Brain microvascular endothelial cell (primary cell): Measurements from ENCODE around the gene CXADR.

ENCODE experiments used
- DNase-seq: peaks from one replicate; pipeline ENCODE4 v3.0.0-alpha.2; 2020
- H3K27ac ChIP-seq: fragments of 250-450 bp; sonication (Bioruptor Pico); 2 replicates; pipeline ENCODE4 v1.5.1; 2020; ENCODE audit warnings: mild to moderate bottlenecking, moderate library complexity
- H3K27me3 ChIP-seq: fragments of 250-450 bp; sonication (Bioruptor Pico); replicated peaks from 2 replicates; pipeline ENCODE4 v1.5.1; 2020; ENCODE audit warnings: mild to moderate bottlenecking
- H3K36me3 ChIP-seq: fragments of 250-450 bp; sonication (Bioruptor Pico); replicated peaks from 2 replicates; pipeline ENCODE4 v1.5.1; 2020; ENCODE audit warnings: mild to moderate bottlenecking
- H3K4me3 ChIP-seq: 2 replicates; pipeline ENCODE4 v1.5.1; 2011; ENCODE audit warnings: low read depth, mild to moderate bottlenecking, control low read depth, low read length, moderate library complexity
- CTCF ChIP-seq: IDR thresholded peaks from 2 replicates; pipeline ENCODE4 v1.5.1; 2011; ENCODE audit warnings: low read depth, mild to moderate bottlenecking, moderate library complexity, low read length, control low read depth, inconsistent platforms; ENCODE audit errors: missing control alignments
- in situ Hi-C: cut with HindIII; loops from 2 replicates; pipeline ENCODE4 v1.10.0; 2017; ENCODE audit warnings: low sequenced_read_pairs, low pct_ligation_motif_present

The CXADR gene

GRCh38 chr21:17539743-17540341 lies 27.0 kb downstream of the CXADR start:
- no peaks in the 10 kb centered on the region for H3K27me3 ChIP-seq
- H3K36me3 ChIP-seq: no peaks in the 10 kb centered on the region
- in situ Hi-C loops: no loop called here
- TF ChIP-seq CTCF: no peak
- H3K4me3 ChIP-seq: no peak overlapping the region
- H3K27ac ChIP-seq: no peak overlapping the region
- no peak for DNase-seq

- no peak for DNase-seq
- no peak for TF ChIP-seq CTCF
- H3K27ac ChIP-seq: no peak overlapping the region
- H3K27me3 ChIP-seq: no peaks in the 10 kb centered on the region
- no peaks in the 10 kb centered on the region for H3K36me3 ChIP-seq
- in situ Hi-C loops: no loop called here
- H3K4me3 ChIP-seq: no peak overlapping the region
Observed at GRCh38 chr21:17540530-17540929, 27.7 kb downstream of the CXADR start.

DNA sequence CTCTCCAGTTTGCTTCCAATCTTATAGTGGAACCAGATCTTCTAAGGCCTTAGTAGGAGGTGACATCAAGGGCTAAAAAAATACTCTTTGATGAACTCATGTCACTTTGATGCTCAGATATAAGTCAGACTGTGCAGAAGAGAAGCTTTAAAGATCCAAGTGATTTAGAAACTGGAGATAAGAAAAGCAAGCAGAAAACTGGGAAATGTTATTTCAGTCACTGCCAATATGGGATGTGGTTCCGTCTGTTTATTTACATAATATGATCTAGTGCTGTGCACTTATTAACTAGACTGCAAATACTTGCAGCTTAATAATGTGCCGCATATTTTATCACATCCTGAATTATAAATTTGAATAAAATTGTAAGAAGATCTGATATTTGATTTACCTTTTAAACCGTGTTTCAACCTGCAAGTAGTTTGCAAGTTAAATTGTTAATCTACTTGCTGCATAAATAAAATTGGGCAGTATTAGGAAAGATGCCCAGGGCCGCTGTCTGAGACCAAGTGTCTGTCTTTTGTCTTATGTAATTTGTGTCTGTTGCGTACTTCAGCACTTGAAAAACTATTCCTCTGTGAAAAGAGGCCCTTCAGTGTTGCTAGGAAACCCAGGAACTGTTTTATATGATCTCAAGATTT lies 29.6 kb downstream of the CXADR start:
- Histone ChIP-seq H3K4me3 (no peak overlapping the region), H3K27ac (no peak overlapping the region), H3K36me3 (no peaks in the 10 kb centered on the region), H3K27me3 (no peaks in the 10 kb centered on the region)
- in situ Hi-C loops: no loop called here
- TF ChIP-seq CTCF: no peak
- peak; percentile 25 for DNase-seq

DNA sequence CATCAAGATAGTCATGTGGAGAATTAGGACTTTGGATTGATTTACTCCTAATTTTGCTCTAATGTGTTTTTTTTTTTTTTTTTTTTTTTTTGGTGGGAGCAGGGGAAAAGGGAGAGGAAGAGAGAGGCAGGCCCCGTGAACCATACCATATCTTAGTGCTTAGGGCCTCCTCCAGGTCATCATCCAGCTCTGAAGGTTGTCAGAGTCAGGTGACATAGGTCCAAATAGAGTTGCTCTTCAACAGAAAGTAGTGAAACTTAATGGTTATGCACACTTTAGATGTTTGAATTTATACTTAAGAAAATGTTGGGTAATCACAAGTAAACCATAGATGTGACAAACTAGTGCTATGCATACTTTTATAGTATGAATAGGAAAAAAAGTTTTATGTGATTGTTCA lies 32.2 kb downstream of the CXADR start:
- in situ Hi-C loops: no loop called here
- H3K27ac ChIP-seq: no peak overlapping the region
- TF ChIP-seq CTCF: no peak

GRCh38 chr21:17548262-17548661 lies 35.4 kb downstream of the CXADR start:
- H3K27ac ChIP-seq: no peak overlapping the region
- H3K27me3 ChIP-seq: no peaks in the 10 kb centered on the region
- no peak for DNase-seq
- TF ChIP-seq CTCF: no peak
- in situ Hi-C loops: no loop called here
- H3K4me3 ChIP-seq: no peak overlapping the region
- no peaks in the 10 kb centered on the region for H3K36me3 ChIP-seq

More for the DNA sequence above, 32.2 kb downstream of the CXADR start:
- H3K4me3 ChIP-seq: no peak overlapping the region
- H3K27me3 ChIP-seq: no peaks in the 10 kb centered on the region
- DNase-seq: no peak
- H3K36me3 ChIP-seq: no peaks in the 10 kb centered on the region
